Left colon (tissue), 2 donors: ENCODE measurements around the gene DDX11. TPM values are rescaled to one million over a fixed set of nuclear protein-coding genes. Genes with fewer than 3 reads are reported as not detected.
"Not testable (repeated sequence)": the region's sequence is repeated elsewhere in the genome, so short reads cannot be mapped to it uniquely, and the experiment has no call there.

Source experiments
- ATAC-seq: fragments of 200-7000 bp; cut with Tn5 transposase; one replicate; pipeline ENCODE4 v1.9.1; 2020; ENCODE audit warnings: mild to moderate bottlenecking, moderate library complexity
- DNase-seq, 2 donors: peaks; one replicate each; pipeline ENCODE4 v3.0.0-alpha.2; 2020
- intact Hi-C, 2 donors: fragments of 100-400 bp; cut with DNase I in 1 of 2; cut with micrococcal nuclease in 1 of 2; formaldehyde crosslinking; loops; one replicate each; pipeline versions ENCODE4 v1.11.2 to v1.14.0; 2022; cut with DNase I, micrococcal nuclease
- total RNA-seq, 2 donors: library from RNA; stranded (reverse); fragmentation: NEBNext Ultra II Directional; extraction: Animal tissue kit (Norgen Biotek cat#: 25700); gene quantifications; one replicate each; pipeline ENCODE4 v1.2.1, GENCODE V29; 2021
- donor health status: DM: no; HTN: no; CAD: no.
- donor health status: DM: yes; HTN: yes; CAD: no.

DDX11 gene
- total RNA-seq, 2 donors from 2014 or later = 15.5 to 51.4 TPM

GRCh38 chr12:31091629-31092028 is 18.0 kb downstream of the DDX11 start:
- ATAC-seq, DNase-seq, intact Hi-C loops: not testable (repeated sequence)

- intact Hi-C loops, ATAC-seq, DNase-seq: not testable (repeated sequence)
These were observed 19.1 kb downstream of the DDX11 start for GRCh38 chr12:31092718-31093117.

GRCh38 chr12:31095080-31095860 is 21.6 kb downstream of the DDX11 start:
- ATAC-seq, intact Hi-C loops, DNase-seq: not testable (repeated sequence)

GRCh38 chr12:31096251-31097065 is 22.8 kb downstream of the DDX11 start:
- intact Hi-C loops, DNase-seq, ATAC-seq: not testable (repeated sequence)

GRCh38 chr12:31097819-31098218 is 24.2 kb downstream of the DDX11 start:
- intact Hi-C loops, ATAC-seq, DNase-seq: not testable (repeated sequence)

- DNase-seq, intact Hi-C loops, ATAC-seq: not testable (repeated sequence)
These were observed 24.7 kb downstream of the DDX11 start for GRCh38 chr12:31098363-31098762.

- ATAC-seq, intact Hi-C loops: not testable (repeated sequence)
These were observed 25.1 kb downstream of the DDX11 start for GRCh38 chr12:31098771-31099170.

GRCh38 chr12:31099434-31099833 is 25.8 kb downstream of the DDX11 start:
- intact Hi-C loops, ATAC-seq, DNase-seq: not testable (repeated sequence)

More at GRCh38 chr12:31098771-31099170, 25.1 kb downstream of the DDX11 start:
- not testable (repeated sequence) for DNase-seq

GRCh38 chr12:31100503-31101208 is 27.0 kb downstream of the DDX11 start:
- ATAC-seq, intact Hi-C loops: not testable (repeated sequence)
- peak in 1 of 2 donors; percentile 52 for DNase-seq

- ATAC-seq, intact Hi-C loops, DNase-seq: not testable (repeated sequence)
These were observed 28.5 kb downstream of the DDX11 start for GRCh38 chr12:31102125-31102524.

- DNase-seq = peak in 1 of 2 donors; percentile 23
- intact Hi-C loops, ATAC-seq: not testable (repeated sequence)
These were observed 28.9 kb downstream of the DDX11 start for GRCh38 chr12:31102596-31102995.

- ATAC-seq (peak; percentile 96), DNase-seq (peak; percentile 94 to 95)
- intact Hi-C loops = not testable (repeated sequence)
These were observed 29.9 kb downstream of the DDX11 start for GRCh38 chr12:31103561-31103975.

GRCh38 chr12:31104220-31104619 is 30.6 kb downstream of the DDX11 start:
- ATAC-seq = peak; percentile 76
- DNase-seq, intact Hi-C loops: not testable (repeated sequence)

- ATAC-seq, intact Hi-C loops: not testable (repeated sequence)
These were observed 31.1 kb downstream of the DDX11 start for GRCh38 chr12:31104773-31105172.

GRCh38 chr12:31105668-31106067 is 32.0 kb downstream of the DDX11 start:
- ATAC-seq (no peak), DNase-seq (no peak)
- intact Hi-C loops = no loop called here

More at GRCh38 chr12:31104773-31105172, 31.1 kb downstream of the DDX11 start:
- DNase-seq = not testable (repeated sequence)

- intact Hi-C loops = no loop called here
- ATAC-seq = no peak
- DNase-seq = peak in 1 of 2 donors; percentile 15
These were observed 32.6 kb downstream of the DDX11 start for GRCh38 chr12:31106101-31106803.

- ATAC-seq = peak; percentile 63
- intact Hi-C loops = not testable (repeated sequence)
These were observed 36.1 kb downstream of the DDX11 start for GRCh38 chr12:31109773-31110172.

GRCh38 chr12:31110263-31110662 is 36.6 kb downstream of the DDX11 start:
- ATAC-seq, DNase-seq, intact Hi-C loops: not testable (repeated sequence)

More at GRCh38 chr12:31109773-31110172, 36.1 kb downstream of the DDX11 start:
- DNase-seq = not testable (repeated sequence)
